Ishikawa (cell line): ENCODE data around the gene PRPF6.

Experiments used
- CEBPB ChIP-seq: IDR thresholded peaks from 2 replicates; pipeline ENCODE4 v1.6.1; 2012
- CREB1 ChIP-seq: IDR thresholded peaks from 2 replicates; pipeline ENCODE4 v1.6.1; 2012; ENCODE audit warnings: low read depth
- EGR1 ChIP-seq: IDR thresholded peaks from 2 replicates; pipeline ENCODE4 v1.6.1; 2012
- EP300 ChIP-seq: IDR thresholded peaks from 2 replicates; pipeline ENCODE4 v1.6.1; 2012; ENCODE audit warnings: borderline replicate concordance
- FOXM1 ChIP-seq: IDR thresholded peaks from 2 replicates; pipeline ENCODE4 v1.6.1; 2012; ENCODE audit warnings: low read depth, borderline replicate concordance
- NFIC ChIP-seq: IDR thresholded peaks from 2 replicates; pipeline ENCODE4 v1.6.1; 2012
- RAD21 ChIP-seq: IDR thresholded peaks from 2 replicates; pipeline ENCODE4 v1.6.1; 2012; ENCODE audit warnings: low read depth
- TAF1 ChIP-seq: IDR thresholded peaks from 2 replicates; pipeline ENCODE4 v1.6.1; 2012; ENCODE audit warnings: low read depth, mild to moderate bottlenecking
- TCF12 ChIP-seq: IDR thresholded peaks from 2 replicates; pipeline ENCODE4 v1.6.1; 2012; ENCODE audit warnings: low read depth
- TEAD4 ChIP-seq: IDR thresholded peaks from 2 replicates; pipeline ENCODE4 v1.6.1; 2012
- YY1 ChIP-seq: IDR thresholded peaks from 2 replicates; pipeline ENCODE4 v1.6.1; 2012; ENCODE audit warnings: low read depth
- ZBTB7A ChIP-seq: IDR thresholded peaks from 2 replicates; pipeline ENCODE4 v1.6.1; 2012; ENCODE audit warnings: low read depth
- TF ChIP-seq, protein P1 (sequence below): IDR thresholded peaks from 2 replicates; pipeline ENCODE4 v1.6.1; 2012
- TF ChIP-seq, protein P2 (sequence below): IDR thresholded peaks from 2 replicates; pipeline ENCODE4 v1.6.1; 2012
- TF ChIP-seq, protein P3 (sequence below): IDR thresholded peaks from 2 replicates; pipeline ENCODE4 v1.6.1; 2012; ENCODE audit warnings: low read depth, mild to moderate bottlenecking

The PRPF6 gene

DNA sequence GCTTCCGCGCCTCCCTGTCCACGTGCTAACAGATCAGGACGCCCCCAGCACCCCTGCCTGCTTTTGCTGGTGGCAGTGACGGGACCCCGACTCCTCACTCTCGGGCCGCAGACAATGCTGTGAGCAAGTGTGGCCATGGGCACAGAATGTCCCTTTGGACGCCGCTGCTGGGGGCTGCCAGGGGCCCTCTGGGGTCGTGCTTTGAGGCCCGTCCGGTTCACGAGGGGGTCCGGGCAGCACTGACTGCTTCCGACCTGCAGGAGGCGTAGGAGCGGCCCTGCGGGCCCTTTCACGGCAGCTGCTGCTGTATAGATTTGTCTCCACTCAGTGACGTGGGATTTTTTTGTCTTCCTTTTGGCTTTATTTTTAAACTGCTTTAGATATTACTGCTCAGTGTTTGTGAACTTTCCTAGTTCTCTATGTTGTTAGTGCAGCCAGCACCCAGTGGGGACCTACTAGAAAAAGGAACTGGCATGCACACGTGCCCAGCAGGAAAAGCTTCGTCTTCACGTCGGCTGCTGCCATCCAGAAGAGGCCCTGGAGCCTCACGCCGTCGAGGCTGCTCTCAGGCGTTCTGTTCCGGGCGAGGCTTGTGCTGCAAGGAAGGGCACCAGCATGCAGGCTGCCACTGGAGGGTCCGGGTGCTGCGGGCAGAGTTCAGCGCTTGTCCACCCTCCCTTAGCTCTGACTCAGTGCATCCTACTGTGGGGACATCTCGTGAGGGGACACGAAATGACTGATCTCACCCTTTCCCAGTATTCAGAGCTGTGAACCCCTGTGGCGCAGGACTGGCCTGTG is 46.5 kb upstream of the PRPF6 start:
- TF ChIP-seq, protein P1, sequence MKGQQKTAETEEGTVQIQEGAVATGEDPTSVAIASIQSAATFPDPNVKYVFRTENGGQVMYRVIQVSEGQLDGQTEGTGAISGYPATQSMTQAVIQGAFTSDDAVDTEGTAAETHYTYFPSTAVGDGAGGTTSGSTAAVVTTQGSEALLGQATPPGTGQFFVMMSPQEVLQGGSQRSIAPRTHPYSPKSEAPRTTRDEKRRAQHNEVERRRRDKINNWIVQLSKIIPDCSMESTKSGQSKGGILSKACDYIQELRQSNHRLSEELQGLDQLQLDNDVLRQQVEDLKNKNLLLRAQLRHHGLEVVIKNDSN, result no peak

DNA sequence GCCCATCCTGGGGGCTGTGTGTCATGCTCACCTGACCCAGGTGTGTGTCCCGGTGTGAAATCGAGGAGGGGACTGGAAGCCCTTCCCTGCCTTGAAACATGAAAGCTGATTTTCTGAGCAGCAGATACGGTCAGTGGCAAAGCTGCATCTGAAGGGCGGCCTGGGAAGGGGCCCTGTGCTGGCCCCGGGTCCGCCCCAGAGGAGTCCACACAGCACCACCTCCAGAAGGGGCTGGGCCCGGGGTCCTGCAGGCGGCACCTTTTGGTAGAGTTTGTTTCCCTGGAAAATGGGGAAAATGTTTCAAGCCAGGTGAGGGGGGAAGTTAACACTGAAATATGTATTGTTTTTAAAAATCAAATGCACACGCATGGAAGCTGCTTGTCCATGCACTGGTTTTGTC is 45.5 kb upstream of the PRPF6 start:
- TF ChIP-seq, protein P2, sequence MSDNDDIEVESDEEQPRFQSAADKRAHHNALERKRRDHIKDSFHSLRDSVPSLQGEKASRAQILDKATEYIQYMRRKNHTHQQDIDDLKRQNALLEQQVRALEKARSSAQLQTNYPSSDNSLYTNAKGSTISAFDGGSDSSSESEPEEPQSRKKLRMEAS, result no peak
- TF ChIP-seq NFIC (no peak), CREB1 (no peak), YY1 (no peak), ZBTB7A (no peak), TAF1 (no peak), EP300 (no peak), EGR1 (no peak), RAD21 (no peak), TCF12 (no peak)
- TF ChIP-seq, protein P1, result no peak

DNA sequence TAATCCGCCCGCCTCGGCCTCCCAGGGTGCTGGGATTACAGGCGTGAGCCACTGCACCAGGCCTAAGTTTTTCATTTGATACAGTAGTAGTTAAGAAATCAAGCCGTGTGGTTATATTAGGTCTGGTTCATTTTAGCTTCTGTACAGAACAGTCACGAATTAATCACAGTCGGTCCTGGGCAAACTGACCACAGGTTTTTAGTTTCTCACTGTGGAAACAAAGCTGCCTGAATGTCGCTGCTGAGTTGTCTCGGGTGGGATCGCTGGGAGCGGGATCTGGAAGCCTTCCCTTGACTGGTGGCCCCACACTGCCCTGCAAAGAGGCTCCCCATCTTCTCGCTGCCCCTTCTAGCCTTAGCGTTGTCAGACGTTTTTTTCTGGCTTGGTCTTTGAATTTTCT is 43.3 kb upstream of the PRPF6 start:
- TF ChIP-seq, protein P3, sequence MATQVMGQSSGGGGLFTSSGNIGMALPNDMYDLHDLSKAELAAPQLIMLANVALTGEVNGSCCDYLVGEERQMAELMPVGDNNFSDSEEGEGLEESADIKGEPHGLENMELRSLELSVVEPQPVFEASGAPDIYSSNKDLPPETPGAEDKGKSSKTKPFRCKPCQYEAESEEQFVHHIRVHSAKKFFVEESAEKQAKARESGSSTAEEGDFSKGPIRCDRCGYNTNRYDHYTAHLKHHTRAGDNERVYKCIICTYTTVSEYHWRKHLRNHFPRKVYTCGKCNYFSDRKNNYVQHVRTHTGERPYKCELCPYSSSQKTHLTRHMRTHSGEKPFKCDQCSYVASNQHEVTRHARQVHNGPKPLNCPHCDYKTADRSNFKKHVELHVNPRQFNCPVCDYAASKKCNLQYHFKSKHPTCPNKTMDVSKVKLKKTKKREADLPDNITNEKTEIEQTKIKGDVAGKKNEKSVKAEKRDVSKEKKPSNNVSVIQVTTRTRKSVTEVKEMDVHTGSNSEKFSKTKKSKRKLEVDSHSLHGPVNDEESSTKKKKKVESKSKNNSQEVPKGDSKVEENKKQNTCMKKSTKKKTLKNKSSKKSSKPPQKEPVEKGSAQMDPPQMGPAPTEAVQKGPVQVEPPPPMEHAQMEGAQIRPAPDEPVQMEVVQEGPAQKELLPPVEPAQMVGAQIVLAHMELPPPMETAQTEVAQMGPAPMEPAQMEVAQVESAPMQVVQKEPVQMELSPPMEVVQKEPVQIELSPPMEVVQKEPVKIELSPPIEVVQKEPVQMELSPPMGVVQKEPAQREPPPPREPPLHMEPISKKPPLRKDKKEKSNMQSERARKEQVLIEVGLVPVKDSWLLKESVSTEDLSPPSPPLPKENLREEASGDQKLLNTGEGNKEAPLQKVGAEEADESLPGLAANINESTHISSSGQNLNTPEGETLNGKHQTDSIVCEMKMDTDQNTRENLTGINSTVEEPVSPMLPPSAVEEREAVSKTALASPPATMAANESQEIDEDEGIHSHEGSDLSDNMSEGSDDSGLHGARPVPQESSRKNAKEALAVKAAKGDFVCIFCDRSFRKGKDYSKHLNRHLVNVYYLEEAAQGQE, result no peak
- TF ChIP-seq RAD21, result no peak
- TF ChIP-seq TCF12, result no peak
- TF ChIP-seq ZBTB7A, result no peak
- no peak for TF ChIP-seq CREB1
- TF ChIP-seq EP300, result no peak
- TF ChIP-seq EGR1, result no peak
- no peak for TF ChIP-seq CEBPB
- TF ChIP-seq FOXM1, result no peak
- TF ChIP-seq TAF1, result no peak
- no peak for TF ChIP-seq YY1
- TF ChIP-seq, protein P2, result no peak
- no peak for TF ChIP-seq TEAD4
- TF ChIP-seq NFIC, result no peak

DNA sequence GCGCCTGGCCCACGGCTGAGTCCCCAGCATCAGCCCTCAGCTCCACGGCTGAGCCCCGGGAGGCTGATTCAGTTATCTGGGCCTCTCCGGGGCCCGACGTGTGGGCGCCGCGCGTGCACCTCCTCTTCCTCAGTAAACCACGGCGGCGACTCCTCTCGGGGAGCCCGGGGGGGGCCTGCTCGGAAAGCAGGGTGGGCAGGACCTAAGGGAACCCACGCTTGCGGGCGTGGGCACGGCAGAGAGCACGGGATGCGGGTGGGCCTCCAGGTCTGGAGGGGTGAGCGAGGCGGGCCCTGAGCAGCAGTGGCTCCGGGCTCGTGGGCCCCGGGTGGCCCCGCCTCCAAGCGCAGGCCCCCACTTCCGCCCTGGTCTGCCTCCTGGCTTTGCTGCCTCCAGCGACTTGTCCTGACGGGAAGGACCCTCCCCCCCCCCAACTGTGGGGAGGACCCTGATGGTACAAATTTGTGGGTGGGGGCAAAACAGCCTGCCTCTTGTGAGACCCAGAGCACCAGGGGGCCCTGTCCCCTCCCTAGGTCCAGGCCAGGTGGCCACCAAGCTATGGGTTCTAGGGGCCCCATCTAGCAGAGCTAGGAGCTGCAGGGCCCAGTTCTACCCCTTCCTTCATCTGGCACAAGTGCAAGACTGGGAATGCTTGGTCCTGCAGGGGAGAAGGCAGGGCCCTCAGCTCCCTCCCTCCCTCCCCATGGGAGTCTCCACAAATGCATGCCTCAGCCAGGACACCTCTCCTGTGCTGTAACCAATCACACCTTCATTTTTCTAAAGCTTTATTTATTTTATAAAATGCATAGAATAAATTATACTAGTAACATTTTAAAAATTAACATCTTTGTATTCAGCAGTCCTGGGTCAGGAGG is 41.6 kb upstream of the PRPF6 start:
- TF ChIP-seq, protein P1, result no peak
- no peak for TF ChIP-seq NFIC
- no peak for TF ChIP-seq FOXM1
- TF ChIP-seq, protein P3, result no peak
- no peak for TF ChIP-seq ZBTB7A
- TF ChIP-seq YY1, result no peak
- no peak for TF ChIP-seq TEAD4
- no peak for TF ChIP-seq CEBPB
- TF ChIP-seq, protein P2, result no peak
- TF ChIP-seq RAD21, result no peak
- no peak for TF ChIP-seq TCF12
- TF ChIP-seq CREB1, result no peak
- TF ChIP-seq TAF1, result no peak
- no peak for TF ChIP-seq EGR1

DNA sequence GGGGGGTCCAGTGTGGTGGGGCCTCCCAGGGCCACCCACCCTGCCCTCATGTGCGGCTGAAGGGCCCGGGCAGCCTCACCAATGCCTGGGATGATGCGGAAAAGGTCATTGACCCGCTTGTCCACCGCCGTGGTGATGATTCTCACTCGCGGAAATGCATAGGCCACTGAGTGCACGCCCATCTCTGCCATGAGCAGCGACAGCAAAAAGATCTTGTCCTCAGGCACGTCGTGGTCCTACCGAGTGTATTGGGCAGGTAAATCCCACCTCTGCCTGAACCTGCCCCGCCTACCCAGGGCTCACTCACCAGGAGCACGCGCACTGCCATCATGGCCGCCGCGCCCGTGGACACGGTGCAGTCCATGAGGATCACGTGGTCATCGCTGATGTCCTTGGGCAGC is 40.9 kb upstream of the PRPF6 start:
- TF ChIP-seq CREB1 (no peak), ZBTB7A (no peak), NFIC (no peak), RAD21 (no peak), TAF1 (no peak)
- TF ChIP-seq, protein P1, result no peak
